Testis (tissue), 3 donors: ENCODE data around the gene PRKAG1. TPM values are rescaled to one million over a fixed set of nuclear protein-coding genes. Genes with fewer than 3 reads are reported as not detected.

Source experiments
- DNase-seq: peaks from one replicate; pipeline ENCODE4 v3.0.0-alpha.2; 2019
- H3K27ac ChIP-seq, 2 donors: fragments of 200-600 bp; sonication (generic); one replicate each; pipeline ENCODE4 v1.5.1; 2019
- H3K27me3 ChIP-seq: fragments of 200-600 bp; sonication (generic); one replicate; pipeline ENCODE4 v1.5.1; 2019
- H3K36me3 ChIP-seq: fragments of 200-600 bp; sonication (generic); one replicate; pipeline ENCODE4 v1.5.1; 2017; ENCODE audit warnings: low read depth; ENCODE audit errors: missing control alignments
- H3K4me1 ChIP-seq: fragments of 200-600 bp; sonication (generic); one replicate; pipeline ENCODE4 v1.5.1; 2019
- H3K4me3 ChIP-seq, 2 donors: fragments of 200-600 bp; sonication (generic); one replicate each; pipeline ENCODE4 v1.5.1; 2017 to 2019
- H3K9me3 ChIP-seq: fragments of 200-600 bp; sonication (generic); one replicate; pipeline ENCODE4 v1.5.1; 2017
- CTCF ChIP-seq, 3 experiments: fragments of 450-650 bp in 2 of 3; fragments of 200-600 bp in 1 of 3; sonication (generic) in 1 of 3; IDR thresholded peaks; one replicate each; pipeline ENCODE4 v1.5.1; 2016 to 2019; ENCODE audit warnings: antibody characterized with exemption in 3 of 3, mild to moderate bottlenecking in 2 of 3, moderate library complexity in 1 of 3
- POLR2A ChIP-seq: fragments of 450-650 bp; IDR thresholded peaks from one replicate; pipeline ENCODE4 v1.6.1; 2017; ENCODE audit warnings: antibody characterized with exemption, mild to moderate bottlenecking, moderate library complexity
- WGBS, 2 donors: methylation state at CpG; one replicate each; pipeline ENCODE4 v1.1.5; 2018; 5-methylcytosine and 5-hydroxymethylcytosine counted together
- intact Hi-C: fragments of 100-400 bp; cut with DNase I; formaldehyde crosslinking; loops from one replicate; pipeline ENCODE4 v1.15.1; 2023; ENCODE audit warnings: low total_unique reads
- polyA plus RNA-seq: library from polyadenylated mRNA; stranded (reverse); fragments of 350-450 nt; fragmentation: Illumina TruSeq; extraction: RNeasy Lipid Tissue Mini Kit (QIAGEN cat#74804); gene quantifications from one replicate; pipeline ENCODE4 v1.2.3, GENCODE V29; 2014; ENCODE audit warnings: low read depth, low replicate concordance; ENCODE audit not compliant: insufficient read depth
- total RNA-seq, 2 donors: library from RNA; depleted of rRNA; stranded (reverse); fragments of >200 nt; gene quantifications; one replicate each; pipeline ENCODE4 v1.2.3, GENCODE V29; 2016

The PRKAG1 gene
- total and polyA plus RNA-seq, 3 donors from 2014 or later = 52.7 to 80.7 (median 59.6) TPM

- no peaks in the 10 kb centered on the region for H3K9me3 ChIP-seq
- H3K27ac ChIP-seq = no peak overlapping the region
- H3K36me3 ChIP-seq = no peaks in the 10 kb centered on the region
- no peak overlapping the region for H3K4me3 ChIP-seq
- WGBS, 2 donors = 70 to 74% methylated on average over 3 to 4 of the region's 4 CpGs
- H3K4me1 ChIP-seq = no peaks in the 10 kb centered on the region
- intact Hi-C loops = no loop called here
- no peak for DNase-seq
- TF ChIP-seq POLR2A (no peak), CTCF (IDR thresholded peaks at IDR 0.05) (no peak)
- no peaks in the 10 kb centered on the region for H3K27me3 ChIP-seq
These were observed 13.7 kb upstream of the PRKAG1 start for GRCh38 chr12:49032276-49032675.

GRCh38 chr12:49031573-49032161, 13.1 kb upstream of the PRKAG1 start:
- Histone ChIP-seq H3K27ac (no peak overlapping the region), H3K4me3 (no peak overlapping the region), H3K27me3 (no peaks in the 10 kb centered on the region), H3K4me1 (no peaks in the 10 kb centered on the region), H3K36me3 (no peaks in the 10 kb centered on the region), H3K9me3 (no peaks in the 10 kb centered on the region)
- intact Hi-C loops = no loop called here
- no peak for DNase-seq
- no peak for TF ChIP-seq POLR2A
- 94% methylated on average over 6 of the region's 8 CpGs; no CpG with 5 or more reads in 1 of the 2 donors for WGBS, 2 donors

GRCh38 chr12:49030714-49031572, 12.4 kb upstream of the PRKAG1 start:
- no peak overlapping the region for H3K27ac ChIP-seq
- no peaks in the 10 kb centered on the region for H3K36me3 ChIP-seq
- no peak for DNase-seq
- no peak overlapping the region for H3K4me3 ChIP-seq
- intact Hi-C loops = no loop called here
- no peaks in the 10 kb centered on the region for H3K4me1 ChIP-seq
- WGBS, 2 donors = 95% methylated on average over 18 to 19 of the region's 19 CpGs
- TF ChIP-seq POLR2A (no peak), CTCF (IDR thresholded peaks at IDR 0.05) (no peak)
- H3K9me3 ChIP-seq = no peaks in the 10 kb centered on the region
- H3K27me3 ChIP-seq = no peaks in the 10 kb centered on the region

GRCh38 chr12:49030119-49030518, 11.5 kb upstream of the PRKAG1 start:
- Histone ChIP-seq H3K36me3 (no peaks in the 10 kb centered on the region), H3K27me3 (no peaks in the 10 kb centered on the region), H3K4me3 (no peak overlapping the region), H3K27ac (no peak overlapping the region), H3K9me3 (no peaks in the 10 kb centered on the region), H3K4me1 (no peaks in the 10 kb centered on the region)
- no peak for DNase-seq
- intact Hi-C loops = no loop called here
- TF ChIP-seq CTCF (IDR thresholded peaks at IDR 0.05) = no peak
- no peak for TF ChIP-seq POLR2A
- 89 to 92% methylated on average over 8 of the region's 8 CpGs for WGBS, 2 donors

- H3K4me1 ChIP-seq = no peaks in the 10 kb centered on the region
- 90 to 97% methylated on average over 10 of the region's 10 CpGs for WGBS, 2 donors
- H3K36me3 ChIP-seq = no peaks in the 10 kb centered on the region
- no peak for DNase-seq
- H3K9me3 ChIP-seq = no peaks in the 10 kb centered on the region
- H3K4me3 ChIP-seq = no peak overlapping the region
- intact Hi-C loops = no loop called here
- H3K27me3 ChIP-seq = no peaks in the 10 kb centered on the region
- no peak overlapping the region for H3K27ac ChIP-seq
- no peak for TF ChIP-seq CTCF (IDR thresholded peaks at IDR 0.05)
- no peak for TF ChIP-seq POLR2A
These were observed 10.2 kb upstream of the PRKAG1 start for GRCh38 chr12:49028666-49029275.
